Measurements from ENCODE around the gene IMMT.

DNA sequence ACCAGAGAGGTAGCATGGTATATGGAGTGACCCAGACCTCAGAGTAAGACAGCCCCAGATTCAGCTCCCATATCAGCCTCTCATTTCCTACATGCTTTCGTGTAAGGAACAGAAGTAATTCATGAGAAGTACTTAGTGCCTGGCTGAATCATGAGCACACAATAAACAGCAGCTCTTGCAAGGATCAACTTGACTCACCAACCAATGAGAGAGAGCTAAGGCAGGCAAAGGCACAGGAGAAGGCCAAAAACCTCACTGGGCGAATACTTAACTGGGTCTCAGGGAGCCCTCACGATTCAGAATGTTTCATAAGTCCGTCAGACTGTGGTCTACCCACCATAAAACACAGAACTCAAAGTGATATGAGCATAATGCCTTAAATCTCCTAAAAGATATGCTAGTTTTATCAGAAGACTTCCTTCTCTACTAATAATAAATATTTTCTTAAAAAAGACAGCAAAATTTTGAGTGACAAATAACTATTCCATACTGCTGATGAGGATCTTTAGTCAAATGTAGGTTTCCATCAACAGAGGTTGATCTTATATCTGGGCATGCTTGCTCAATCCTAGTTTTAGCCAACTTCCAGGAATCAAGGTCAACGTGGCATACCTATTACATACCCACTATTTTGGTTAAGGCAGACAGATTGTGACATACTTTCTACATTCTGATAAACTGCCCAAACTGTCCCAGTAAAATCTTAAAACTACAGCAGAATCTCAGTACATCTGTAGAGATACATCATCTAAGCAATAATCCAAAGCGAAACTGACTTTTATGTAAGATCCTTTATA lies 34.9 kb downstream of the IMMT start:
- TF ChIP-seq, protein P1, sequence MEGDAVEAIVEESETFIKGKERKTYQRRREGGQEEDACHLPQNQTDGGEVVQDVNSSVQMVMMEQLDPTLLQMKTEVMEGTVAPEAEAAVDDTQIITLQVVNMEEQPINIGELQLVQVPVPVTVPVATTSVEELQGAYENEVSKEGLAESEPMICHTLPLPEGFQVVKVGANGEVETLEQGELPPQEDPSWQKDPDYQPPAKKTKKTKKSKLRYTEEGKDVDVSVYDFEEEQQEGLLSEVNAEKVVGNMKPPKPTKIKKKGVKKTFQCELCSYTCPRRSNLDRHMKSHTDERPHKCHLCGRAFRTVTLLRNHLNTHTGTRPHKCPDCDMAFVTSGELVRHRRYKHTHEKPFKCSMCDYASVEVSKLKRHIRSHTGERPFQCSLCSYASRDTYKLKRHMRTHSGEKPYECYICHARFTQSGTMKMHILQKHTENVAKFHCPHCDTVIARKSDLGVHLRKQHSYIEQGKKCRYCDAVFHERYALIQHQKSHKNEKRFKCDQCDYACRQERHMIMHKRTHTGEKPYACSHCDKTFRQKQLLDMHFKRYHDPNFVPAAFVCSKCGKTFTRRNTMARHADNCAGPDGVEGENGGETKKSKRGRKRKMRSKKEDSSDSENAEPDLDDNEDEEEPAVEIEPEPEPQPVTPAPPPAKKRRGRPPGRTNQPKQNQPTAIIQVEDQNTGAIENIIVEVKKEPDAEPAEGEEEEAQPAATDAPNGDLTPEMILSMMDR (IDR thresholded peaks at IDR 0.05) = no peak
- no peak for TF ChIP-seq ZFX (IDR thresholded peaks at IDR 0.05; ENCODE audit: borderline replicate concordance)
